A549 (cell line): ENCODE measurements around the gene GPR153. TPM values are rescaled to one million over a fixed set of nuclear protein-coding genes. Genes with fewer than 3 reads are reported as not detected.

Source experiments
- ATAC-seq, 2 experiments: fragments of 200-7000 bp in 1 of 2; fragments of >200 bp in 1 of 2; cut with Nextera tagmentation in 1 of 2; cut with Tn5 transposase in 1 of 2; 3 replicates each; pipeline versions ENCODE4 v1.8.0 to v1.9.1; 2018 to 2020; ENCODE audit warnings: mild to moderate bottlenecking in 1 of 2, moderate library complexity in 1 of 2
- CTCF ChIA-PET: fragments of 300-600 bp; sonication (Branson Sonifier 250); formaldehyde crosslinking; extraction: SDS; loops from one replicate; lab custom pipeline; 2021; ENCODE audit warnings: antibody characterized with exemption, inconsistent platforms; lab: Yijun Ruan, JAX
- POLR2A ChIA-PET: fragments of 350-600 bp; formaldehyde crosslinking; extraction: SDS; loops from one replicate; lab custom pipeline; 2021; ENCODE audit warnings: antibody characterized with exemption, inconsistent platforms; lab: Yijun Ruan, JAX
- DNase-seq, 2 experiments: peaks; one replicate each; pipeline versions ENCODE4 v3.0.0 to v3.0.0-alpha.2; 2011 to 2016; ENCODE audit warnings: low read depth in 1 of 2, low spot score in 1 of 2
- FAIRE-seq: peaks from 2 replicates; lab custom pipeline; 2011; peaks lifted over from hg19 to GRCh38; lab: Jason Lieb, UNC
- H3K27ac ChIP-seq, 2 experiments: fragments of >200 bp; sonication (Bioruptor Twin); formaldehyde crosslinking; 3 replicates each; pipeline ENCODE4 v1.5.1; 2016 to 2017
- H3K4me1 ChIP-seq: fragments of >200 bp; sonication (Bioruptor Twin); formaldehyde crosslinking; 3 replicates; pipeline ENCODE4 v1.6.1; 2016
- H3K4me2 ChIP-seq: fragments of >200 bp; sonication (Bioruptor Twin); formaldehyde crosslinking; 3 replicates; pipeline ENCODE4 v1.6.1; 2016
- H3K4me3 ChIP-seq: fragments of >200 bp; sonication (Bioruptor Twin); formaldehyde crosslinking; 3 replicates; pipeline ENCODE4 v1.5.1; 2016
- H3K9me3 ChIP-seq: fragments of >200 bp; sonication (Bioruptor Twin); formaldehyde crosslinking; 3 replicates; pipeline ENCODE4 v1.6.1; 2016
- EHF ChIP-seq: fragments of 250-450 bp; sonication (Bioruptor Pico); IDR thresholded peaks from 2 replicates; pipeline ENCODE4 v1.5.0; 2020; ENCODE audit warnings: mild to moderate bottlenecking
- FOSB ChIP-seq: fragments of 250-450 bp; sonication (Bioruptor Pico); IDR thresholded peaks from 2 replicates; pipeline ENCODE4 v1.5.0; 2020; ENCODE audit warnings: mild to moderate bottlenecking, moderate library complexity
- FOSL2 ChIP-seq, 2 experiments: fragments of 450-650 bp in 1 of 2; fragments of >200 bp in 1 of 2; sonication (Bioruptor Twin) in 1 of 2; formaldehyde crosslinking; IDR thresholded peaks; 2 replicates each; pipeline versions ENCODE4 v1.5.0 to v1.6.1; 2016 to 2020; ENCODE audit warnings: mild to moderate bottlenecking in 1 of 2, moderate library complexity in 1 of 2
- GATA3 ChIP-seq: IDR thresholded peaks from 2 replicates; pipeline ENCODE4 v1.6.1; 2012; ENCODE audit warnings: borderline replicate concordance
- HDAC2 ChIP-seq: fragments of 200-600 bp; sonication (generic); IDR thresholded peaks from 2 replicates; pipeline ENCODE4 v1.6.1; 2016
- KDM5A ChIP-seq: fragments of 200-600 bp; sonication (generic); IDR thresholded peaks from 2 replicates; pipeline ENCODE4 v1.6.1; 2016; ENCODE audit warnings: antibody characterized with exemption, mild to moderate bottlenecking
- MYC ChIP-seq: IDR thresholded peaks from 2 replicates; pipeline ENCODE4 v1.6.1; 2012; ENCODE audit warnings: mild to moderate bottlenecking, inconsistent platforms, low read length, improper control_type of control experiment, borderline replicate concordance
- NPAS2 ChIP-seq: fragments of 250-450 bp; sonication (Bioruptor Pico); IDR thresholded peaks from 2 replicates; pipeline ENCODE4 v1.8.0; 2022; ENCODE audit warnings: mild to moderate bottlenecking, moderate library complexity, borderline replicate concordance
- PHF8 ChIP-seq: fragments of 200-600 bp; sonication (generic); IDR thresholded peaks from 2 replicates; pipeline ENCODE4 v1.6.1; 2016; ENCODE audit warnings: low read depth, mild to moderate bottlenecking, antibody characterized with exemption, moderate library complexity, borderline replicate concordance
- POLR2A ChIP-seq: IDR thresholded peaks from 2 replicates; pipeline ENCODE4 v1.6.1; 2012; ENCODE audit warnings: mild to moderate bottlenecking, low read length
- POLR2AphosphoS2 ChIP-seq: conservative IDR thresholded peaks from 2 replicates; pipeline ENCODE4 v1.6.1; 2012; ENCODE audit warnings: low read length, improper control_type of control experiment, inconsistent platforms
- RAD21 ChIP-seq, 2 experiments: fragments of >200 bp in 1 of 2; sonication (Bioruptor Twin) in 1 of 2; formaldehyde crosslinking in 1 of 2; IDR thresholded peaks in 1 of 2; conservative IDR thresholded peaks in 1 of 2; 2 replicates in 1 of 2; 3 replicates in 1 of 2; pipeline ENCODE4 v1.6.1; 2012 to 2018; ENCODE audit warnings: inconsistent platforms in 1 of 2
- SMC3 ChIP-seq: fragments of >200 bp; sonication (Bioruptor Twin); formaldehyde crosslinking; IDR thresholded peaks from 3 replicates; pipeline ENCODE4 v1.6.1; 2018; ENCODE audit warnings: inconsistent platforms
- TFCP2L1 ChIP-seq: fragments of 250-450 bp; sonication (Bioruptor Pico); IDR thresholded peaks from 2 replicates; pipeline ENCODE4 v1.5.0; 2021; ENCODE audit warnings: mild to moderate bottlenecking
- TP53 ChIP-seq: fragments of 250-450 bp; sonication (Bioruptor Pico); IDR thresholded peaks from 2 replicates; pipeline ENCODE4 v1.5.0; 2021; ENCODE audit warnings: mild to moderate bottlenecking, moderate library complexity
- ZC3H11A ChIP-seq: fragments of 450-650 bp; IDR thresholded peaks from 2 replicates; pipeline ENCODE4 v1.6.1; 2014; ENCODE audit warnings: antibody characterized with exemption, mild to moderate bottlenecking
- ZNF302 ChIP-seq: fragments of 250-450 bp; sonication (Bioruptor Pico); IDR thresholded peaks from 2 replicates; pipeline ENCODE4 v1.9.0; 2021; ENCODE audit warnings: inconsistent platforms, mild to moderate bottlenecking, moderate library complexity
- ZSCAN20 ChIP-seq: fragments of 250-450 bp; sonication (Bioruptor Pico); IDR thresholded peaks from 2 replicates; pipeline ENCODE4 v1.8.0; 2022; ENCODE audit warnings: mild to moderate bottlenecking, moderate library complexity
- WGBS: methylation state at CpG from one replicate; pipeline ENCODE4 v1.1.6; 2017; ENCODE audit errors: missing lambda C conversion rate; 5-methylcytosine and 5-hydroxymethylcytosine counted together
- polyA plus RNA-seq, 4 experiments: library from polyadenylated mRNA; depleted of rRNA in 3 of 4; stranded (reverse); fragments of >200 nt; fragmentation: RNase III in 1 of 4; extraction: RNeasy Plus Mini Kit Qiagen cat#74134 plus additional on column Dnase treatment in 1 of 4; gene quantifications; 2 replicates in 3 of 4; 3 replicates in 1 of 4; pipeline ENCODE4 v1.2.3, GENCODE V29; 2011 to 2017
- TF ChIP-seq, protein P1 (sequence below): fragments of 150-350 bp; IDR thresholded peaks from 2 replicates; pipeline ENCODE4 v1.6.1; 2014; ENCODE audit warnings: low read depth, mild to moderate bottlenecking, low read length
- TF ChIP-seq, protein P2 (sequence below): fragments of 250-450 bp; sonication (Bioruptor Pico); IDR thresholded peaks from 2 replicates; pipeline ENCODE4 v1.5.0; 2021; ENCODE audit warnings: mild to moderate bottlenecking, moderate library complexity, borderline replicate concordance
- TF ChIP-seq, protein P3 (sequence below): fragments of >200 bp; sonication (Bioruptor Twin); formaldehyde crosslinking; IDR thresholded peaks from 3 replicates; pipeline ENCODE4 v1.5.1; 2016
- TF ChIP-seq, protein P4 (sequence below): IDR thresholded peaks from 2 replicates; pipeline ENCODE4 v1.6.1; 2012; ENCODE audit warnings: low read depth, borderline replicate concordance
- TF ChIP-seq, protein P5 (sequence below): IDR thresholded peaks from 2 replicates; pipeline ENCODE4 v1.6.1; 2012
- TF ChIP-seq, protein P6 (sequence below): fragments of >200 bp; sonication (Bioruptor Twin); formaldehyde crosslinking; IDR thresholded peaks from 3 replicates; pipeline ENCODE4 v1.6.1; 2016

Gene GPR153
- polyA plus RNA-seq, 2 of the 4 experiments (the other 2 are of a cell fraction), result 0.56 to 1.4 TPM

DNA sequence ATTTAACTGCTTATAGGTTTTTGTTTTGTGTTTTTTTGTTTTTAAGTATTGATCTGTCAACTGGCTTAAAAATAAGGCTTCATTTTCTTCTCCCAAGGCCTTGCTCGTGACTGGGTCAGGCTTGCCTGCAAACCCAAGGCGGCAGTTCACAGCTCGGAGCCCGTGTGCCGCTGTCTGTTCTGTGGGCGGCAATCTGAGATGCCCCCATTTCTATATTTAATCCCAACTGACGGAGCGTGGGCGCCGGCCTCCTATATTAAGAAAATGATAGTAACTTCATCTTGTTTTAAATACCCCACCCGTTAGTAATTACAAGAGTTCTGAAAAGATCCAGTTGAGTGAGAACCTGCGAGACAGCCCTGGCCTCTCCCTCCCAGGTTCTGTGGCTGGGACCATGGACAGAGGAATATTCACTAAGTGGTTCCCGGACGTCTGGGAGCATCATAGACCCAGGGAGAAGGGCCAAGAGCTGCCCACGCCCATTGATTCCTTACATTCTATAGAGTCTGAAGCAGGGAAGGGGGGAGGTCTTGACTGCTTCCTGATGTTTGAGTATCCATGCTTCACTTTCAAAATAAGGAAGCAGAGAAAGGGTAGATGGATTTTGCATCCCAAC is 42.6 kb upstream of the GPR153 start:
- FAIRE-seq (no peak), DNase-seq (peak in 1 of 2 experiments; percentile 7)
- Histone ChIP-seq H3K4me3 (no peak overlapping the region), H3K27ac (no peak overlapping the region), H3K9me3 (no peaks in the 10 kb centered on the region), H3K4me1 (no peaks in the 10 kb centered on the region; the same call in 2 of the 3 replicates)
- TF ChIP-seq ZSCAN20 (CRISPR knock-in tag) (no peak), ZNF302 (CRISPR knock-in tag) (no peak), POLR2AphosphoS2 (no peak)
- TF ChIP-seq, protein P1, sequence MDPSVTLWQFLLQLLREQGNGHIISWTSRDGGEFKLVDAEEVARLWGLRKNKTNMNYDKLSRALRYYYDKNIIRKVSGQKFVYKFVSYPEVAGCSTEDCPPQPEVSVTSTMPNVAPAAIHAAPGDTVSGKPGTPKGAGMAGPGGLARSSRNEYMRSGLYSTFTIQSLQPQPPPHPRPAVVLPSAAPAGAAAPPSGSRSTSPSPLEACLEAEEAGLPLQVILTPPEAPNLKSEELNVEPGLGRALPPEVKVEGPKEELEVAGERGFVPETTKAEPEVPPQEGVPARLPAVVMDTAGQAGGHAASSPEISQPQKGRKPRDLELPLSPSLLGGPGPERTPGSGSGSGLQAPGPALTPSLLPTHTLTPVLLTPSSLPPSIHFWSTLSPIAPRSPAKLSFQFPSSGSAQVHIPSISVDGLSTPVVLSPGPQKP, result no peak
- TF ChIP-seq, all 56 proteins: peak for 0
- H3K4me2 ChIP-seq, result no peak overlapping the region
- POLR2A ChIA-PET, result no interaction called here
- 84% methylated on average over 15 of the region's 15 CpGs for WGBS
- ATAC-seq, result peak in 1 of 2 experiments; percentile 30; a peak in 1 of 6 replicates
- CTCF ChIA-PET, result interaction anchor here (1.5 kb wide), 1 partner anchor 56 kb away, joined by 3 read pairs; no protein-coding TSS in a partner anchor

DNA sequence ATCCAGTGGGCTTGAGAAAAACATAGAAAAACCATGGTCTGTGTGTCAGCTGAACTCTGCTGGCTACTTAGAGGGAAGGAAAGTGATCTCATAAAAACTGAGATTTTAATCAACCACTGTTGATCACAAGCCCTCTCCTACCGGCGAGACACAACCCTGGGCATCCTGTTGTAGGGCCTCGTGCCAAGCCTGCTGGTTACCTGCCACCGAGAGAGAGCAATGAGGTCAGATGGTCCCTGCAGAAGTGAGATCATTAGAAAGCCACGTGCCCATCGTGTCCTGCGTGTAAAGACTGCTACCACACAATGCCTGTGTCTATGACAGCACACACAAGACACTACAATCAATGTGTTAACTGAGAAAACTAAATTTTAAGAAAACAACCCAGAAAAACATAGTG is 41.7 kb upstream of the GPR153 start:
- H3K27ac ChIP-seq, result no peak overlapping the region
- no peak for TF ChIP-seq POLR2A
- no peak for TF ChIP-seq PHF8
- TF ChIP-seq, protein P2, sequence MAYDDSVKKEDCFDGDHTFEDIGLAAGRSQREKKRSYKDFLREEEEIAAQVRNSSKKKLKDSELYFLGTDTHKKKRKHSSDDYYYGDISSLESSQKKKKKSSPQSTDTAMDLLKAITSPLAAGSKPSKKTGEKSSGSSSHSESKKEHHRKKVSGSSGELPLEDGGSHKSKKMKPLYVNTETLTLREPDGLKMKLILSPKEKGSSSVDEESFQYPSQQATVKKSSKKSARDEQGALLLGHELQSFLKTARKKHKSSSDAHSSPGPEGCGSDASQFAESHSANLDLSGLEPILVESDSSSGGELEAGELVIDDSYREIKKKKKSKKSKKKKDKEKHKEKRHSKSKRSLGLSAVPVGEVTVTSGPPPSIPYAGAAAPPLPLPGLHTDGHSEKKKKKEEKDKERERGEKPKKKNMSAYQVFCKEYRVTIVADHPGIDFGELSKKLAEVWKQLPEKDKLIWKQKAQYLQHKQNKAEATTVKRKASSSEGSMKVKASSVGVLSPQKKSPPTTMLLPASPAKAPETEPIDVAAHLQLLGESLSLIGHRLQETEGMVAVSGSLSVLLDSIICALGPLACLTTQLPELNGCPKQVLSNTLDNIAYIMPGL (CRISPR knock-in tag), result no peak
- TF ChIP-seq SMC3, result no peak
- no peak for TF ChIP-seq EHF
- no peak for TF ChIP-seq MYC
- no peak for TF ChIP-seq NPAS2 (CRISPR knock-in tag)
- TF ChIP-seq FOSB (CRISPR knock-in tag), result no peak
- TF ChIP-seq, protein P3, sequence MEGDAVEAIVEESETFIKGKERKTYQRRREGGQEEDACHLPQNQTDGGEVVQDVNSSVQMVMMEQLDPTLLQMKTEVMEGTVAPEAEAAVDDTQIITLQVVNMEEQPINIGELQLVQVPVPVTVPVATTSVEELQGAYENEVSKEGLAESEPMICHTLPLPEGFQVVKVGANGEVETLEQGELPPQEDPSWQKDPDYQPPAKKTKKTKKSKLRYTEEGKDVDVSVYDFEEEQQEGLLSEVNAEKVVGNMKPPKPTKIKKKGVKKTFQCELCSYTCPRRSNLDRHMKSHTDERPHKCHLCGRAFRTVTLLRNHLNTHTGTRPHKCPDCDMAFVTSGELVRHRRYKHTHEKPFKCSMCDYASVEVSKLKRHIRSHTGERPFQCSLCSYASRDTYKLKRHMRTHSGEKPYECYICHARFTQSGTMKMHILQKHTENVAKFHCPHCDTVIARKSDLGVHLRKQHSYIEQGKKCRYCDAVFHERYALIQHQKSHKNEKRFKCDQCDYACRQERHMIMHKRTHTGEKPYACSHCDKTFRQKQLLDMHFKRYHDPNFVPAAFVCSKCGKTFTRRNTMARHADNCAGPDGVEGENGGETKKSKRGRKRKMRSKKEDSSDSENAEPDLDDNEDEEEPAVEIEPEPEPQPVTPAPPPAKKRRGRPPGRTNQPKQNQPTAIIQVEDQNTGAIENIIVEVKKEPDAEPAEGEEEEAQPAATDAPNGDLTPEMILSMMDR, result no peak
- TF ChIP-seq TP53, result no peak
- TF ChIP-seq, protein P4, sequence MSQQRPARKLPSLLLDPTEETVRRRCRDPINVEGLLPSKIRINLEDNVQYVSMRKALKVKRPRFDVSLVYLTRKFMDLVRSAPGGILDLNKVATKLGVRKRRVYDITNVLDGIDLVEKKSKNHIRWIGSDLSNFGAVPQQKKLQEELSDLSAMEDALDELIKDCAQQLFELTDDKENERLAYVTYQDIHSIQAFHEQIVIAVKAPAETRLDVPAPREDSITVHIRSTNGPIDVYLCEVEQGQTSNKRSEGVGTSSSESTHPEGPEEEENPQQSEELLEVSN, result no peak
- no peaks in the 10 kb centered on the region; the same call in 2 of the 3 replicates for H3K4me1 ChIP-seq
- 83% methylated on average over 7 of the region's 7 CpGs for WGBS
- no peaks in the 10 kb centered on the region for H3K9me3 ChIP-seq
- FAIRE-seq (no peak), ATAC-seq (no peak), DNase-seq (no peak)
- POLR2A ChIA-PET, result no interaction called here
- no peak overlapping the region for H3K4me2 ChIP-seq
- H3K4me3 ChIP-seq, result no peak overlapping the region
- CTCF ChIA-PET, result interaction anchor here (1.5 kb wide), 1 partner anchor 55 kb away, joined by 3 read pairs; no protein-coding TSS in a partner anchor

DNA sequence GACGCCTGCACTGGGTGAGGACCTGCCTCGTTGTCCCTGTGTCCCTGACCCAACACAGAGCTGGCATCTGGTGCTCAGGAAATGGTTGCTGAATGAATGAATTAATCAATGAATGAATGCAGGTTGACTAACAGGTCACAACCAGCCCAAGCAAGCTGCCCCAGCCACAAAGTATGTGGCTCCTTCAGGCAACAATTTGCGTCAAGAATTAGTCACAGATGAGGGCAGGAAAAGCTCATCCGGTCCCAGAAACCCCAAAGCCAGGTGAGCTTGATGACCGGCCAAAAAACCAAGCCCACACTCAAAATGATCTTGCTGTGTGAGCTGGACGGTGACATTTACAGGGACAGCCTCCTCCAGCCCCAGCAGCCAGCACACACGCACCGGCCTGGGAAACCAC is 40.6 kb upstream of the GPR153 start:
- no peak for FAIRE-seq
- Histone ChIP-seq H3K4me3 (no peak overlapping the region), H3K4me2 (no peak overlapping the region)
- ATAC-seq, result no peak
- POLR2A ChIA-PET, result interaction anchor here (0.6 kb wide), 1 partner anchor 129 kb away, joined by 4 read pairs; no protein-coding TSS in a partner anchor
- CTCF ChIA-PET, result interaction anchor here (1.1 to 1.8 kb wide), 2 partner anchors 42 to 54 kb away, joined by 3 to 6 read pairs; no protein-coding TSS in a partner anchor
- no peak for DNase-seq
- TF ChIP-seq FOSL2 (IDR thresholded peaks at IDR 0.05) (no peak), FOSL2 (CRISPR knock-in tag; IDR thresholded peaks at IDR 0.05) (no peak), KDM5A (no peak), ZC3H11A (no peak), GATA3 (no peak), TFCP2L1 (no peak), RAD21 (conservative IDR thresholded peaks at IDR 0.05 in 1 of 2, IDR thresholded peaks at IDR 0.05 in 1 of 2) (no peak), HDAC2 (no peak), MYC (no peak), ZNF302 (CRISPR knock-in tag) (no peak), ZSCAN20 (CRISPR knock-in tag) (no peak)
- TF ChIP-seq, protein P5, sequence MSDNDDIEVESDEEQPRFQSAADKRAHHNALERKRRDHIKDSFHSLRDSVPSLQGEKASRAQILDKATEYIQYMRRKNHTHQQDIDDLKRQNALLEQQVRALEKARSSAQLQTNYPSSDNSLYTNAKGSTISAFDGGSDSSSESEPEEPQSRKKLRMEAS, result no peak
- TF ChIP-seq, protein P6, sequence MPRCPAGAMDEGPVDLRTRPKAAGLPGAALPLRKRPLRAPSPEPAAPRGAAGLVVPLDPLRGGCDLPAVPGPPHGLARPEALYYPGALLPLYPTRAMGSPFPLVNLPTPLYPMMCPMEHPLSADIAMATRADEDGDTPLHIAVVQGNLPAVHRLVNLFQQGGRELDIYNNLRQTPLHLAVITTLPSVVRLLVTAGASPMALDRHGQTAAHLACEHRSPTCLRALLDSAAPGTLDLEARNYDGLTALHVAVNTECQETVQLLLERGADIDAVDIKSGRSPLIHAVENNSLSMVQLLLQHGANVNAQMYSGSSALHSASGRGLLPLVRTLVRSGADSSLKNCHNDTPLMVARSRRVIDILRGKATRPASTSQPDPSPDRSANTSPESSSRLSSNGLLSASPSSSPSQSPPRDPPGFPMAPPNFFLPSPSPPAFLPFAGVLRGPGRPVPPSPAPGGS, result no peak
- TF ChIP-seq, all 56 proteins: peak for 0
- H3K27ac ChIP-seq, result no peak overlapping the region
- H3K4me1 ChIP-seq, result no peaks in the 10 kb centered on the region; the same call in 2 of the 3 replicates
- WGBS, result 95% methylated on average over 6 of the region's 8 CpGs
- no peaks in the 10 kb centered on the region for H3K9me3 ChIP-seq
